Endothelial cell of umbilical vein (primary cell): ENCODE results near the gene PPP1R7.

ENCODE experiments used
- CTCF ChIP-seq, 2 donors: IDR thresholded peaks; 1 replicate in 1 of 2; 2 replicates in 1 of 2; pipeline ENCODE4 v1.5.1; 2011; ENCODE audit warnings: low read length in 2 of 2, mild to moderate bottlenecking in 2 of 2, moderate library complexity in 2 of 2, control low read depth in 1 of 2, inconsistent platforms in 1 of 2, low read depth in 1 of 2; ENCODE audit not compliant: insufficient read depth in 1 of 2; ENCODE audit errors: extremely low read depth in 1 of 2
- EZH2 ChIP-seq: IDR thresholded peaks from 2 replicates; pipeline ENCODE4 v1.6.1; 2012; ENCODE audit warnings: borderline replicate concordance, low read depth, mild to moderate bottlenecking, moderate library complexity, low read length, inconsistent platforms; ENCODE audit not compliant: severe bottlenecking
- FOS ChIP-seq: IDR thresholded peaks from 2 replicates; pipeline ENCODE4 v1.6.1; 2011; ENCODE audit warnings: mild to moderate bottlenecking, low read length, moderate library complexity, borderline replicate concordance; ENCODE audit not compliant: insufficient read depth
- GATA2 ChIP-seq: IDR thresholded peaks from 2 replicates; pipeline ENCODE4 v1.7.0; 2011; ENCODE audit warnings: low read depth, mild to moderate bottlenecking, moderate library complexity, mixed read lengths, low read length; ENCODE audit not compliant: insufficient read length, insufficient read depth
- JUN ChIP-seq: IDR thresholded peaks from 2 replicates; pipeline ENCODE4 v1.6.1; 2011; ENCODE audit warnings: borderline replicate concordance, low read depth; ENCODE audit not compliant: insufficient read length, insufficient read depth
- MAX ChIP-seq: IDR thresholded peaks from 2 replicates; pipeline ENCODE4 v1.6.1; 2011; ENCODE audit not compliant: insufficient read depth, insufficient read length
- MYC ChIP-seq: IDR thresholded peaks from one replicate; pipeline ENCODE4 v1.6.1; 2011; ENCODE audit warnings: mild to moderate bottlenecking, low read depth, low read length
- POLR2A ChIP-seq: IDR thresholded peaks from 2 replicates; pipeline ENCODE4 v1.6.1; 2012; ENCODE audit warnings: low read depth, mild to moderate bottlenecking, control low read depth, low read length
- POLR2AphosphoS5 ChIP-seq: IDR thresholded peaks from 2 replicates; pipeline ENCODE4 v1.6.1; 2012; ENCODE audit warnings: low read depth, mild to moderate bottlenecking, control low read depth, low read length, moderate library complexity; ENCODE audit not compliant: insufficient read depth

- TF ChIP-seq POLR2A (no peak), CTCF (IDR thresholded peaks at IDR 0.05; ENCODE audit: extremely low read depth in 1 of 2, insufficient read depth in 1 of 2, low read depth in 1 of 2, low read length in 2 of 2) (no peak), POLR2AphosphoS5 (no peak), EZH2 (no peak), MYC (no peak), FOS (no peak), MAX (no peak), GATA2 (no peak), JUN (no peak)
Observed at GRCh38 chr2:241123816-241124536, 26.3 kb upstream of the PPP1R7 start.
